Measurements from ENCODE around the gene MYH15. TPM values are rescaled to one million over a fixed set of nuclear protein-coding genes. Genes with fewer than 3 reads are reported as not detected.

The MYH15 gene
- total RNA-seq, 1 donor from 2014 or later = 0.23 TPM

DNA sequence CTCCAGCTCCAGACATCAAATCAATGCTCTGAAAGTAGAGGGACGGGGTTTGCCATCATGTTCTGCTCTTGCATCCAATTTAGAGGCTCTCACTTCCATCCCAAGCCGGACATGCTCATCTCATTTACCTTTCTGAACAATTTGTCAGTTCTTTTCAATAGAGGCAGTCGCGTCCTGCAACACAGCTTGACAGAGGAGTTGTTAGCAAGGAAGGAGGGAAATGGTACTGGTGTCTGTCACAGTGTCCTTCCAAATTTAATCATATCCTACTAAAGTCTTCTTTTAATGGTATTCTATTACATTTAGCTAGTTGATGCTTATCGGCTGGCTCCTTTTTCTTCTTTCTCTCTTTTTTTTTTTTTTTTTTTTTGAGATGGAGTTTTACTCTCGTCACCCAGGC is 168.5 kb downstream of the MYH15 start:
- Mint-ChIP-seq H3K27ac (ENCODE audit: unreplicated experiment) (no peak overlapping the region), H3K4me3 (ENCODE audit: unreplicated experiment) (no peak overlapping the region), H3K36me3 (ENCODE audit: low read depth, unreplicated experiment) (no peaks in the 10 kb centered on the region), H3K4me1 (ENCODE audit: unreplicated experiment) (peaks cover 15% of the 10 kb centered on the region), H3K27me3 (ENCODE audit: unreplicated experiment) (no peaks in the 10 kb centered on the region), H3K9me3 (ENCODE audit: unreplicated experiment) (no peaks in the 10 kb centered on the region)
- TF ChIP-seq, protein P1, sequence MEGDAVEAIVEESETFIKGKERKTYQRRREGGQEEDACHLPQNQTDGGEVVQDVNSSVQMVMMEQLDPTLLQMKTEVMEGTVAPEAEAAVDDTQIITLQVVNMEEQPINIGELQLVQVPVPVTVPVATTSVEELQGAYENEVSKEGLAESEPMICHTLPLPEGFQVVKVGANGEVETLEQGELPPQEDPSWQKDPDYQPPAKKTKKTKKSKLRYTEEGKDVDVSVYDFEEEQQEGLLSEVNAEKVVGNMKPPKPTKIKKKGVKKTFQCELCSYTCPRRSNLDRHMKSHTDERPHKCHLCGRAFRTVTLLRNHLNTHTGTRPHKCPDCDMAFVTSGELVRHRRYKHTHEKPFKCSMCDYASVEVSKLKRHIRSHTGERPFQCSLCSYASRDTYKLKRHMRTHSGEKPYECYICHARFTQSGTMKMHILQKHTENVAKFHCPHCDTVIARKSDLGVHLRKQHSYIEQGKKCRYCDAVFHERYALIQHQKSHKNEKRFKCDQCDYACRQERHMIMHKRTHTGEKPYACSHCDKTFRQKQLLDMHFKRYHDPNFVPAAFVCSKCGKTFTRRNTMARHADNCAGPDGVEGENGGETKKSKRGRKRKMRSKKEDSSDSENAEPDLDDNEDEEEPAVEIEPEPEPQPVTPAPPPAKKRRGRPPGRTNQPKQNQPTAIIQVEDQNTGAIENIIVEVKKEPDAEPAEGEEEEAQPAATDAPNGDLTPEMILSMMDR (IDR thresholded peaks at IDR 0.05; ENCODE audit: unreplicated experiment) = no peak
- no peak for DNase-seq (ENCODE audit: low spot score)

DNA sequence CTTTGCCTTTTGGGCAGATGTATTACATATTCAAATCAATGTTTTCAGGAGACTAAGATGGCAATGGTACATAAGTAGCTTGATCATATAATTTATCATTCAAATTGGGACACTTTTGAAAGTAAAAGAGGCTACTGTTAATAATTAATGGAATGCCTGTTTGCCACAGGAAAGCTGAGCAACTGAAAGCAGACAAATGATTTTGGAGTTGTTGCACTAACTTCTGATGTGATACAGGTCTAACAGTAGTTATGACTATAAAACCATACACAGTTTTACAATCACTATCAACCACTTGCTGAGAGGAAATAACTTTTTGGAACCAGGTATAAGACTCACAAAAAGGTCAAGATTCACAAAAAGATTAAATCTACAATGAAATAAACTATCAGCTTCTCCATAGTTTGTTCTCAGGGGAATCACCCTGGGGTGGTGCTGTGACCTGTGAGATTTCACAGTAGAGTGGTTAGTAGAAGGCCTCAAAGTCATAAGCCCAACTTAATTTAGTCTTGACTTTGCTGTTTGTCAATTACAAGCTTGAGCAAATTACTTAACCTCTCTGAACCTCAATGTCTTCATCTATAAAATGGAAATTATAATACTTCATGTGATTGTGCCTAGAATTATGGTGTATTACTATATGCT is 171.4 kb downstream of the MYH15 start:
- no peaks in the 10 kb centered on the region for H3K36me3 Mint-ChIP-seq (ENCODE audit: low read depth, unreplicated experiment)
- TF ChIP-seq, protein P1 (IDR thresholded peaks at IDR 0.05; ENCODE audit: unreplicated experiment) = no peak
- no peaks in the 10 kb centered on the region for H3K9me3 Mint-ChIP-seq (ENCODE audit: unreplicated experiment)

DNA sequence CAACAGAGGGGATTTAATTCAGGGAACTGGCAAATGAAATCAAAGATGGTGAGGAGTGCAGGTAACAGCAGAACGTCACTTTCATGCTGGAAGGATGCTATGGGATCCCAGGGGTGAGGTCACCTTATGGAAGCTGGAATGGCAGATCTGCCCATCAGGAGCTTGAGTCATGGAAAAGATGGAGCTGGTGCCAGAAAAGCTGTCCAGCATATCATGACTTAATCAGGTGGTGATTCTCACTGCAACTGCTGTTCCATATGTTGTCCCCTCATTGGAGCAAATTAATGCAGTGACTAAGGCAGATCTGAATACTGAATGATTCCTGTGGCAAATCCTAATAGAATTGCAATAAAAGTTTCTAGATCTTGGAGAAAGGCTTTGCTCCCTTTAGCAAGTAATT is 175.7 kb downstream of the MYH15 start:
- peaks cover 3% of the 10 kb centered on the region for H3K4me1 Mint-ChIP-seq (ENCODE audit: unreplicated experiment)
- no peaks in the 10 kb centered on the region for H3K9me3 Mint-ChIP-seq (ENCODE audit: unreplicated experiment)
- DNase-seq (ENCODE audit: low spot score) = no peak
- H3K27ac Mint-ChIP-seq (ENCODE audit: unreplicated experiment) = no peak overlapping the region
- H3K4me3 Mint-ChIP-seq (ENCODE audit: unreplicated experiment) = no peak overlapping the region
- no peaks in the 10 kb centered on the region for H3K36me3 Mint-ChIP-seq (ENCODE audit: low read depth, unreplicated experiment)
- TF ChIP-seq, protein P1 (IDR thresholded peaks at IDR 0.05; ENCODE audit: unreplicated experiment) = no peak
- H3K27me3 Mint-ChIP-seq (ENCODE audit: unreplicated experiment) = no peaks in the 10 kb centered on the region

More for the DNA sequence above, 171.4 kb downstream of the MYH15 start:
- H3K4me3 Mint-ChIP-seq (ENCODE audit: unreplicated experiment) = no peak overlapping the region
- H3K27ac Mint-ChIP-seq (ENCODE audit: unreplicated experiment) = no peak overlapping the region
- peaks cover 8% of the 10 kb centered on the region for H3K4me1 Mint-ChIP-seq (ENCODE audit: unreplicated experiment)
- no peaks in the 10 kb centered on the region for H3K27me3 Mint-ChIP-seq (ENCODE audit: unreplicated experiment)
- DNase-seq (ENCODE audit: low spot score) = no peak

DNA sequence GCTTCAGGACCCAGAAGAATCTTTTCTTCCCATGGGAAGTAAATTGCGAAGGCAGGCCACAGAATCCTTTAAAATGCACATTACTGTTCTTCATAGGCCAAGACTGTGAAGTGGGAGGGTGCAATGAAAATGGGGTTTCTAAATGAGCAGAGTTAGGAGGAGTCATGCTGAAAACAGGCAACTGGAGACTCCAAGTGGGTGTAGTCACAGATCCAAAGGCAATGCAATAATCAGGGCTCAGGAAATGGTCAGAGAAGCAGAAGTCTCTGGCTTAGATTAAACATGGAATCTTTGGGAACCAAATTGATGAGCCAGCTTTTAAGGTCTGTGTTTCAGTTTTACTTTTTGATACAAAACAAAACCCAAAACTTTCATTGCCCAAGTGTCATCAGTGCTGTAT is 176.4 kb downstream of the MYH15 start:
- Mint-ChIP-seq H3K27ac (ENCODE audit: unreplicated experiment) (no peak overlapping the region), H3K4me1 (ENCODE audit: unreplicated experiment) (peaks cover 3% of the 10 kb centered on the region), H3K9me3 (ENCODE audit: unreplicated experiment) (no peaks in the 10 kb centered on the region), H3K36me3 (ENCODE audit: low read depth, unreplicated experiment) (no peaks in the 10 kb centered on the region), H3K27me3 (ENCODE audit: unreplicated experiment) (no peaks in the 10 kb centered on the region), H3K4me3 (ENCODE audit: unreplicated experiment) (no peak overlapping the region)
- TF ChIP-seq, protein P1 (IDR thresholded peaks at IDR 0.05; ENCODE audit: unreplicated experiment) = no peak
- DNase-seq (ENCODE audit: low spot score) = no peak

DNA sequence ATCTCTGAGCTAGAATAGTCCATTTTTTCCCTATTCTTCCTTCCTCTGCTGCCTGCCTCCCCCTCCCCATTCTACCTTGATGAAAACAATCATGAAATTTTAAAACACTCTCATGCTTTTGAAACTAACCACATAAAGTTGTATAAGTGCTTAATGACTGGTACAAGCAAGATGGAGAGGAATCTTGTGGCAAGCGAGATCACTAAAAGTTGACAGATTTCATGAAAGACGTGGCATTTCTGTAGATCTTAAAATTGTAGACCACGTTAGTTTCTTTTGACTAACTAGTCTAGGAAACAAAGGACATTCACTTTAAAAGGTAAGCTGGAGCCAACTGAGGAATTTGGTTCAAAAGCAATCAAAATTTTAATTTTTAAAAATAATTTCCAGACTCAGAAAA is 178.6 kb downstream of the MYH15 start:
- H3K27me3 Mint-ChIP-seq (ENCODE audit: unreplicated experiment) = no peaks in the 10 kb centered on the region
- DNase-seq (ENCODE audit: low spot score) = no peak
- no peak overlapping the region for H3K27ac Mint-ChIP-seq (ENCODE audit: unreplicated experiment)
- H3K4me1 Mint-ChIP-seq (ENCODE audit: unreplicated experiment) = peaks cover 3% of the 10 kb centered on the region
- no peaks in the 10 kb centered on the region for H3K9me3 Mint-ChIP-seq (ENCODE audit: unreplicated experiment)
- H3K4me3 Mint-ChIP-seq (ENCODE audit: unreplicated experiment) = no peak overlapping the region
- H3K36me3 Mint-ChIP-seq (ENCODE audit: low read depth, unreplicated experiment) = no peaks in the 10 kb centered on the region
- TF ChIP-seq, protein P1 (IDR thresholded peaks at IDR 0.05; ENCODE audit: unreplicated experiment) = no peak

Other genes with a start within 250 kb of the MYH15 start
- gene HHLA2, start 214.0 kb downstream of the MYH15 start, total RNA-seq (ENCODE audit: unreplicated experiment) = not detected
- gene CIP2A, start 78.8 kb upstream of the MYH15 start, total RNA-seq (ENCODE audit: unreplicated experiment) = 13.3 TPM
- 16.0 TPM for gene DZIP3, start 79.1 kb upstream of the MYH15 start, total RNA-seq (ENCODE audit: unreplicated experiment)
- not detected for gene RETNLB, start 246.8 kb upstream of the MYH15 start, total RNA-seq (ENCODE audit: unreplicated experiment)